HUES6 (cell line): ENCODE data around the gene THNSL1.

Experiments used
- H3K27ac ChIP-seq: 2 replicates; pipeline ENCODE4 v1.7.0; 2013; ENCODE audit warnings: low read depth, mild to moderate bottlenecking, low read length, inconsistent platforms
- H3K27me3 ChIP-seq: 2 replicates; pipeline ENCODE4 v1.6.1; 2013; ENCODE audit warnings: low read length; ENCODE audit not compliant: control insufficient read depth, insufficient read depth
- H3K36me3 ChIP-seq: 2 replicates; pipeline ENCODE4 v1.6.1; 2013; ENCODE audit warnings: low read length; ENCODE audit not compliant: control insufficient read depth, insufficient read depth
- H3K4me1 ChIP-seq: 2 replicates; pipeline ENCODE4 v1.6.1; 2013; ENCODE audit warnings: low read length; ENCODE audit not compliant: control insufficient read depth, insufficient read depth
- H3K4me3 ChIP-seq: 2 replicates; pipeline ENCODE4 v1.5.1; 2013; ENCODE audit warnings: low read depth, low read length
- H3K9ac ChIP-seq: one replicate; pipeline ENCODE4 v1.6.1; 2013; ENCODE audit warnings: mild to moderate bottlenecking, low read length
- H3K9me3 ChIP-seq: 2 replicates; pipeline ENCODE4 v1.6.1; 2013; ENCODE audit warnings: low read depth, low read length; ENCODE audit not compliant: control insufficient read depth, insufficient read depth

THNSL1 gene

DNA sequence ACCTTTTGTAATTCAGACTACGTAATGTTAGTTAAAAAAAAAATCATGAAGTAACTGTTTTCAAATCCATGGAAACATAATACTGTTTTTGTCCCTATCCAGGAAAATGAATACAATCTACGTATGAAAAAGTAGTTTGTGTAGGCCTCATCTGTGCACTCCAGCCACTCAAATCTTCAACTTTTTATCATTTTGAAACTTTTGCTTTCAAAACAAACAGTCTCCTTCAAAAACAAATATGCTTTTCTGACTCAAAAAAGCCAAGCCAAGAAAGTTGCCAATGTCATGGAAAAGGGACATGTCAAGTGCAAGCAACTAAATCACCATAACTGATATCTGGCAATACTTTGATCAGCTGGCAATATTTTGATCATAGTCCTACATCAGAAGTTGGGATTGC lies 13.1 kb downstream of the THNSL1 start:
- Histone ChIP-seq H3K27ac (no peak overlapping the region), H3K27me3 (no peaks in the 10 kb centered on the region), H3K36me3 (no peaks in the 10 kb centered on the region), H3K9ac (no peak overlapping the region), H3K4me3 (no peak overlapping the region), H3K4me1 (no peaks in the 10 kb centered on the region), H3K9me3 (no peaks in the 10 kb centered on the region)

DNA sequence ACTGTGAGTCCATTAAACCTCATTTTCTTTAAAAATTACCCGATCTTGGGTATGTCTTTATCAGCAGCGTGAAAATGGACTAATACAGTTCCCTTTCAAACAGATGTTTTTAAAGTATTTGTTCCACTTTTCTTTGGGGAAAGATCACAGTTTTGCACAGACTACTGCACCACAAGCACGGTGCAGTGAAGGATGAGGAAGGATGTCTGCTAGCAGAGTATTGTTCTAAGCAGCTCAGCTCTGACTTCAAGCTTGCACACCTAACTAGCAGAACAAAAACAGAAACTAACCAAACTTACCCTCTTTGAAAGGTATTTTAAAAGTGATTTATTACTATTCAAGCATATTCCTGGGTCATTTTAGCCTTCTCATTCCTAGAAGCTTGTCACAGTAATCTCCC lies 20.0 kb downstream of the THNSL1 start:
- Histone ChIP-seq H3K9ac (no peak overlapping the region), H3K27ac (no peak overlapping the region), H3K27me3 (no peaks in the 10 kb centered on the region), H3K9me3 (no peaks in the 10 kb centered on the region), H3K4me3 (no peak overlapping the region), H3K4me1 (peaks cover 6% of the 10 kb centered on the region; the same call in 1 of the 2 replicates), H3K36me3 (no peaks in the 10 kb centered on the region)

GRCh38 chr10:25038325-25038724 lies 21.9 kb downstream of the THNSL1 start:
- Histone ChIP-seq H3K4me3 (no peak overlapping the region), H3K27me3 (no peaks in the 10 kb centered on the region), H3K36me3 (no peaks in the 10 kb centered on the region), H3K4me1 (peaks cover 6% of the 10 kb centered on the region; the same call in 1 of the 2 replicates), H3K27ac (no peak overlapping the region), H3K9me3 (no peaks in the 10 kb centered on the region), H3K9ac (no peak overlapping the region)

- H3K4me1 ChIP-seq = peaks cover 6% of the 10 kb centered on the region; the same call in 1 of the 2 replicates
- H3K9ac ChIP-seq = no peak overlapping the region
- no peaks in the 10 kb centered on the region for H3K9me3 ChIP-seq
- H3K27me3 ChIP-seq = no peaks in the 10 kb centered on the region
- H3K4me3 ChIP-seq = no peak overlapping the region
- no peak overlapping the region for H3K27ac ChIP-seq
- no peaks in the 10 kb centered on the region for H3K36me3 ChIP-seq
Measured at GRCh38 chr10:25039531-25039930, 23.1 kb downstream of the THNSL1 start.

GRCh38 chr10:25046641-25047040 lies 30.2 kb downstream of the THNSL1 start:
- Histone ChIP-seq H3K27me3 (no peaks in the 10 kb centered on the region), H3K9me3 (0 out of 2 replicates have a peak, but pooled peaks cover 2% of the 10 kb centered on the region), H3K4me3 (no peak overlapping the region), H3K9ac (no peak overlapping the region), H3K36me3 (no peaks in the 10 kb centered on the region), H3K27ac (no peak overlapping the region), H3K4me1 (no peaks in the 10 kb centered on the region)

DNA sequence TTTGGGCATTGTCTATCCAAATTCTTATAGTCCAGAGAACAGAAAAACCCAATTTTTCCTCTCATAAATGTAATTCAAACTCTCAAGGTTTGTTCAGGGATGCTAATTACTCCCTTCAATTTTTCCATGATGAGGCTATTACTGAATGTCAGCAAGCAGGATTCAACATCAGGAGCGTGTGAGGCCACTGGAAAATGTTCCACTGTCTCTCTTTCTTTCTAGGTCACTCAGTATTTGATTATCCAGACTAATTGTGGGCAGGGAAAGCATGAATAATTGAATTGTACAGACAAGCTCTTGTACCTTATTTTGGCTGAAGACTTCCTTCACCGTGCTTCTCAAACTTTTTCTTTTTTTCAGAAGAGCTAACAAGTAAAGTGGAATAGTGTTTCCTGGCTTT lies 30.7 kb downstream of the THNSL1 start:
- Histone ChIP-seq H3K4me3 (no peak overlapping the region), H3K9me3 (0 out of 2 replicates have a peak, but pooled peaks cover 2% of the 10 kb centered on the region), H3K9ac (no peak overlapping the region), H3K27me3 (no peaks in the 10 kb centered on the region), H3K36me3 (no peaks in the 10 kb centered on the region), H3K4me1 (no peaks in the 10 kb centered on the region), H3K27ac (no peak overlapping the region)

DNA sequence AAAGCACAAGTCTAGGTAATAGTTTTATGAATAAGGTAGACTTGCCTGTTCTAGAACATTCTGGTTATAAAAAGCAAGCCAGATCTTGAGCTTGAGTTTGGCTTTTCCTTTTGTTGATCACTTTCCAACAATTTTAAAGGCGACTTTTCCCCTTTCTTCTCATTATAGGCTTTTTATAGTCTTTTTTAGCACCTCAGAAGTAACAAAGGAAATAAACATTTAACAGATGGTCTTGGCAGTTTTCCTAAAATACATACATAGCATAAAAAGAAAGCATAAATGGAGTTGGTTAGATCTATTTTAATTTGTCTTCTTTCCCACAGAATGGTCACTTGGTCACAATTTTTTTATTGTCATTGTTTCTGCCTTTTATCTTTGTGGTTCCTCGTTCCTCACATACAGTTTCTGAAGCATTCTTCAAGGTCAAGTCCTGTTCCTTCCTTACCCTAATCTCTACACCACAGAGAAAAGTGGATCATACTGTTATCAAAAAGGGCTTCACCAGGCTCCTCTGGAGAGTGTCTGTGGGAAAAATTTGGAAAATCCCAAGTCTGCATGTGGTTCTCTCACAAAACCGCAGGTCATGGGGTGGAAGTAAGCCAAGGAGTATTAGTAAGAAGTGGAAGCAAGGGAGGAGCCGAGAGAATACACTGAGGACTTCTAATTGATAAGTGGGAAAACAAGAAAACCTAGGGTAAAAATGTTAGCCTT lies 31.3 kb downstream of the THNSL1 start:
- H3K4me3 ChIP-seq = no peak overlapping the region
- no peak overlapping the region for H3K9ac ChIP-seq

GRCh38 chr10:25048450-25048849 lies 32.0 kb downstream of the THNSL1 start:
- H3K9ac ChIP-seq = no peak overlapping the region
- no peaks in the 10 kb centered on the region for H3K4me1 ChIP-seq
- H3K36me3 ChIP-seq = no peaks in the 10 kb centered on the region
- H3K27me3 ChIP-seq = no peaks in the 10 kb centered on the region
- no peak overlapping the region for H3K4me3 ChIP-seq
- H3K9me3 ChIP-seq = 0 out of 2 replicates have a peak, but pooled peaks cover 2% of the 10 kb centered on the region
- H3K27ac ChIP-seq = no peak overlapping the region

More for the DNA sequence above, 31.3 kb downstream of the THNSL1 start:
- no peaks in the 10 kb centered on the region for H3K4me1 ChIP-seq
- no peaks in the 10 kb centered on the region for H3K36me3 ChIP-seq
- no peaks in the 10 kb centered on the region for H3K27me3 ChIP-seq
- H3K27ac ChIP-seq = no peak overlapping the region
- H3K9me3 ChIP-seq = 0 out of 2 replicates have a peak, but pooled peaks cover 2% of the 10 kb centered on the region

GRCh38 chr10:25049966-25050365 lies 33.6 kb downstream of the THNSL1 start:
- 0 out of 2 replicates have a peak, but pooled peaks cover 2% of the 10 kb centered on the region for H3K9me3 ChIP-seq
- no peaks in the 10 kb centered on the region for H3K4me1 ChIP-seq
- no peaks in the 10 kb centered on the region for H3K36me3 ChIP-seq
- H3K9ac ChIP-seq = no peak overlapping the region
- no peaks in the 10 kb centered on the region for H3K27me3 ChIP-seq
- H3K4me3 ChIP-seq = no peak overlapping the region
- H3K27ac ChIP-seq = no peak overlapping the region

- no peaks in the 10 kb centered on the region for H3K36me3 ChIP-seq
- no peaks in the 10 kb centered on the region for H3K4me1 ChIP-seq
- 0 out of 2 replicates have a peak, but pooled peaks cover 2% of the 10 kb centered on the region for H3K9me3 ChIP-seq
- H3K9ac ChIP-seq = no peak overlapping the region
- no peak overlapping the region for H3K27ac ChIP-seq
- H3K4me3 ChIP-seq = no peak overlapping the region
- no peaks in the 10 kb centered on the region for H3K27me3 ChIP-seq
Measured at GRCh38 chr10:25050402-25050801, 34.0 kb downstream of the THNSL1 start.

- Histone ChIP-seq H3K27ac (no peak overlapping the region), H3K4me1 (no peaks in the 10 kb centered on the region), H3K4me3 (no peak overlapping the region), H3K36me3 (no peaks in the 10 kb centered on the region), H3K9me3 (0 out of 2 replicates have a peak, but pooled peaks cover 2% of the 10 kb centered on the region), H3K27me3 (no peaks in the 10 kb centered on the region), H3K9ac (no peak overlapping the region)
Measured at GRCh38 chr10:25052012-25052411, 35.6 kb downstream of the THNSL1 start.
